ENCODE measurements around the gene AP1AR. TPM values are rescaled to one million over a fixed set of nuclear protein-coding genes. Genes with fewer than 3 reads are reported as not detected.

The AP1AR gene
- total and polyA plus RNA-seq, 2 of the 8 experiments (the other 6 are each of a cell fraction or from before 2014, with no cell fraction given) = 5.3 to 27.7 TPM

GRCh38 chr4:112299721-112300120, 68.1 kb downstream of the AP1AR start:
- Histone ChIP-seq H4K8ac (ENCODE audit: extremely low read depth, insufficient read depth, low read length) (no peak overlapping the region), H3K14ac (ENCODE audit: insufficient read length) (no peak overlapping the region), H3K79me2 (ENCODE audit: control insufficient read depth in 1 of 2, insufficient read depth in 2 of 2, low read length in 2 of 2) (no peaks in the 10 kb centered on the region), H3K4me2 (ENCODE audit: insufficient read depth in 1 of 2, low read depth in 2 of 2, low read length in 2 of 2) (no peak overlapping the region), H4K91ac (replicated peaks; ENCODE audit: insufficient read length, low read length) (no peak overlapping the region), H3K4ac (replicated peaks; ENCODE audit: insufficient read length, low read depth, low read length) (no peak overlapping the region), H2BK5ac (ENCODE audit: low read depth, low read length) (no peak overlapping the region), H2AFZ (ENCODE audit: low read length) (no peak overlapping the region), H4K20me1 (replicated peaks in 1 of 2; ENCODE audit: control insufficient read depth in 1 of 2, insufficient read depth in 2 of 2, low read length in 2 of 2) (no peaks in the 10 kb centered on the region), H2AK5ac (ENCODE audit: low read depth, low read length) (no peak overlapping the region), H3K9me3 (ENCODE audit: insufficient read depth in 2 of 2, low read depth in 1 of 2, low read length in 1 of 2) (no peaks in the 10 kb centered on the region), H3K4me3 (ENCODE audit: extremely low read depth in 1 of 4, insufficient read depth in 2 of 4, low read depth in 3 of 4, low read length in 4 of 4) (no peak overlapping the region), H3K79me1 (ENCODE audit: low read depth, low read length) (no peaks in the 10 kb centered on the region), H3K27ac (ENCODE audit: low read depth, low read length) (no peak overlapping the region), H3K56ac (replicated peaks; ENCODE audit: insufficient read length, low read depth, low read length) (no peak overlapping the region), H3K27me3 (replicated peaks in 1 of 4; ENCODE audit: control insufficient read depth in 3 of 4, extremely low read depth in 1 of 4, insufficient read depth in 3 of 4, low read length in 3 of 4) (no peaks in the 10 kb centered on the region; a peak in 1 of 7 replicates), H4K5ac (ENCODE audit: insufficient read length, low read depth, low read length) (no peak overlapping the region), H3K4me1 (replicated peaks in 1 of 4; ENCODE audit: control insufficient read depth in 3 of 4, insufficient read depth in 4 of 4, low read length in 3 of 4) (peaks cover 0 to 2% (median 0%) of the 10 kb centered on the region in 4 experiments; a peak in 1 of 7 replicates), H2BK120ac (replicated peaks; ENCODE audit: low read depth, low read length) (no peak overlapping the region), H3K23ac (ENCODE audit: insufficient read length) (no peak overlapping the region), H3K36me3 (ENCODE audit: control insufficient read depth in 2 of 4, insufficient read depth in 4 of 4, low read length in 3 of 4) (no peaks in the 10 kb centered on the region), H2BK15ac (ENCODE audit: low read length) (no peak overlapping the region), H3K9ac (replicated peaks in 1 of 4; ENCODE audit: extremely low read depth in 1 of 4, low read depth in 3 of 4, low read length in 3 of 4) (no peak overlapping the region), H3K23me2 (ENCODE audit: low read depth, low read length) (no peaks in the 10 kb centered on the region), H3K18ac (ENCODE audit: extremely low read depth, low read length) (no peak overlapping the region), H2BK20ac (ENCODE audit: low read length) (no peak overlapping the region), H2BK12ac (ENCODE audit: low read depth, low read length) (no peak overlapping the region)
- no peak for TF ChIP-seq HDAC6 (IDR thresholded peaks at IDR 0.05; ENCODE audit: low read depth, low read length)
- no peak for TF ChIP-seq SUZ12 (IDR thresholded peaks at IDR 0.05; ENCODE audit: low read length)
- 83% methylated on average over 4 of the region's 4 CpGs; no CpG with 5 or more reads in 1 of the 2 experiments for whole genome bisulfite sequencing, 2 experiments (ENCODE audit: extremely low coverage in 1 of 2, insufficient coverage in 1 of 2, insufficient read length in 1 of 2, insufficient replicate concordance in 2 of 2, low coverage in 1 of 2, low lambda C conversion rate in 2 of 2, missing lambda C conversion rate in 1 of 2)
- ChIA-PET CTCF (ENCODE audit: partially characterized antibody) (interaction anchor here (0.9 to 1.2 kb wide), 3 partner anchors 9 to 201 kb away, joined by 3 to 4 read pairs (median 3); partner anchors contain the start of gene TIFA), POLR2A (ENCODE audit: partially characterized antibody) (no interaction called here)
- FAIRE-seq = no peak
- no peak for DNase-seq (ENCODE audit: low read depth in 1 of 2, low spot score in 2 of 2)
